Endometrium (tissue), 2 donors: ENCODE data around the gene SLC39A2.

ENCODE experiments used
- FAIRE-seq: peaks from 2 replicates; lab custom pipeline; 2012; peaks lifted over from hg19 to GRCh38; lab: Jason Lieb, UNC
- donor health status: control.
- donor health status: control.

Gene SLC39A2

GRCh38 chr14:21047378-21047781, 48.3 kb downstream of the SLC39A2 start:
- FAIRE-seq = no peak

GRCh38 chr14:21048638-21049037, 49.5 kb downstream of the SLC39A2 start:
- no peak for FAIRE-seq

GRCh38 chr14:21049271-21049673, 50.2 kb downstream of the SLC39A2 start:
- no peak for FAIRE-seq

- no peak for FAIRE-seq
These were observed 51.5 kb downstream of the SLC39A2 start for GRCh38 chr14:21050597-21050996.
